ENCODE measurements around the gene WDR55.

GRCh38 chr5:140690941-140691924 lies 26.5 kb downstream of the WDR55 start, which contains the start of the genes HARS1 and HARS2:
- TF ChIP-seq, protein P1, sequence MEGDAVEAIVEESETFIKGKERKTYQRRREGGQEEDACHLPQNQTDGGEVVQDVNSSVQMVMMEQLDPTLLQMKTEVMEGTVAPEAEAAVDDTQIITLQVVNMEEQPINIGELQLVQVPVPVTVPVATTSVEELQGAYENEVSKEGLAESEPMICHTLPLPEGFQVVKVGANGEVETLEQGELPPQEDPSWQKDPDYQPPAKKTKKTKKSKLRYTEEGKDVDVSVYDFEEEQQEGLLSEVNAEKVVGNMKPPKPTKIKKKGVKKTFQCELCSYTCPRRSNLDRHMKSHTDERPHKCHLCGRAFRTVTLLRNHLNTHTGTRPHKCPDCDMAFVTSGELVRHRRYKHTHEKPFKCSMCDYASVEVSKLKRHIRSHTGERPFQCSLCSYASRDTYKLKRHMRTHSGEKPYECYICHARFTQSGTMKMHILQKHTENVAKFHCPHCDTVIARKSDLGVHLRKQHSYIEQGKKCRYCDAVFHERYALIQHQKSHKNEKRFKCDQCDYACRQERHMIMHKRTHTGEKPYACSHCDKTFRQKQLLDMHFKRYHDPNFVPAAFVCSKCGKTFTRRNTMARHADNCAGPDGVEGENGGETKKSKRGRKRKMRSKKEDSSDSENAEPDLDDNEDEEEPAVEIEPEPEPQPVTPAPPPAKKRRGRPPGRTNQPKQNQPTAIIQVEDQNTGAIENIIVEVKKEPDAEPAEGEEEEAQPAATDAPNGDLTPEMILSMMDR (IDR thresholded peaks at IDR 0.05): no peak
- TF ChIP-seq POLR2AphosphoS5 (IDR thresholded peaks at IDR 0.05; ENCODE audit: low read depth, low read length) (peak; percentile 93), TCF7L2 (IDR thresholded peaks at IDR 0.05; ENCODE audit: low read depth, low read length) (no peak; the same call in 1 of the 2 replicates)
- TF ChIP-seq, protein P2, sequence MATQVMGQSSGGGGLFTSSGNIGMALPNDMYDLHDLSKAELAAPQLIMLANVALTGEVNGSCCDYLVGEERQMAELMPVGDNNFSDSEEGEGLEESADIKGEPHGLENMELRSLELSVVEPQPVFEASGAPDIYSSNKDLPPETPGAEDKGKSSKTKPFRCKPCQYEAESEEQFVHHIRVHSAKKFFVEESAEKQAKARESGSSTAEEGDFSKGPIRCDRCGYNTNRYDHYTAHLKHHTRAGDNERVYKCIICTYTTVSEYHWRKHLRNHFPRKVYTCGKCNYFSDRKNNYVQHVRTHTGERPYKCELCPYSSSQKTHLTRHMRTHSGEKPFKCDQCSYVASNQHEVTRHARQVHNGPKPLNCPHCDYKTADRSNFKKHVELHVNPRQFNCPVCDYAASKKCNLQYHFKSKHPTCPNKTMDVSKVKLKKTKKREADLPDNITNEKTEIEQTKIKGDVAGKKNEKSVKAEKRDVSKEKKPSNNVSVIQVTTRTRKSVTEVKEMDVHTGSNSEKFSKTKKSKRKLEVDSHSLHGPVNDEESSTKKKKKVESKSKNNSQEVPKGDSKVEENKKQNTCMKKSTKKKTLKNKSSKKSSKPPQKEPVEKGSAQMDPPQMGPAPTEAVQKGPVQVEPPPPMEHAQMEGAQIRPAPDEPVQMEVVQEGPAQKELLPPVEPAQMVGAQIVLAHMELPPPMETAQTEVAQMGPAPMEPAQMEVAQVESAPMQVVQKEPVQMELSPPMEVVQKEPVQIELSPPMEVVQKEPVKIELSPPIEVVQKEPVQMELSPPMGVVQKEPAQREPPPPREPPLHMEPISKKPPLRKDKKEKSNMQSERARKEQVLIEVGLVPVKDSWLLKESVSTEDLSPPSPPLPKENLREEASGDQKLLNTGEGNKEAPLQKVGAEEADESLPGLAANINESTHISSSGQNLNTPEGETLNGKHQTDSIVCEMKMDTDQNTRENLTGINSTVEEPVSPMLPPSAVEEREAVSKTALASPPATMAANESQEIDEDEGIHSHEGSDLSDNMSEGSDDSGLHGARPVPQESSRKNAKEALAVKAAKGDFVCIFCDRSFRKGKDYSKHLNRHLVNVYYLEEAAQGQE (IDR thresholded peaks at IDR 0.05; ENCODE audit: insufficient read depth in 1 of 2, low read depth in 2 of 2, low read length in 1 of 2): no peak

Measured in Panc1 (cell line).